KMS-11 (cell line): ENCODE data around the gene DIS3L2.

Experiments used
- H2AFZ ChIP-seq: fragments of 200-600 bp; sonication (generic); 2 replicates; pipeline ENCODE4 v1.6.1; 2016; ENCODE audit warnings: antibody characterized with exemption, mixed run types, low read depth
- H3K27ac ChIP-seq: fragments of 200-600 bp; sonication (generic); 2 replicates; pipeline ENCODE4 v1.6.1; 2016; ENCODE audit warnings: mild to moderate bottlenecking, mixed run types
- H3K27me3 ChIP-seq: fragments of 200-600 bp; sonication (generic); 2 replicates; pipeline ENCODE4 v1.6.1; 2017; ENCODE audit warnings: mild to moderate bottlenecking, low read depth, mixed run types, moderate library complexity; ENCODE audit not compliant: insufficient read depth
- H3K36me3 ChIP-seq: fragments of 200-600 bp; sonication (generic); 2 replicates; pipeline ENCODE4 v1.6.1; 2017; ENCODE audit warnings: mild to moderate bottlenecking, mixed run types; ENCODE audit not compliant: insufficient read depth
- H3K4me1 ChIP-seq: fragments of 200-600 bp; sonication (generic); 2 replicates; pipeline ENCODE4 v1.6.1; 2016; ENCODE audit warnings: mild to moderate bottlenecking, low read depth, mixed run types; ENCODE audit not compliant: poor library complexity, severe bottlenecking
- H3K4me2 ChIP-seq: fragments of 200-600 bp; sonication (generic); 2 replicates; pipeline ENCODE4 v1.7.0; 2016; ENCODE audit warnings: mild to moderate bottlenecking, mixed run types
- H3K4me3 ChIP-seq: fragments of 200-600 bp; sonication (generic); IDR thresholded peaks from 2 replicates; pipeline ENCODE4 v1.6.1; 2017; ENCODE audit warnings: low read depth, low read length, mixed read lengths; ENCODE audit not compliant: insufficient read depth
- H3K79me2 ChIP-seq: fragments of 200-600 bp; sonication (generic); 2 replicates; pipeline ENCODE4 v1.6.1; 2016; ENCODE audit warnings: low read depth, mixed run types; ENCODE audit not compliant: insufficient read depth
- H3K9ac ChIP-seq: fragments of 200-600 bp; sonication (generic); 2 replicates; pipeline ENCODE4 v1.6.1; 2016; ENCODE audit warnings: mild to moderate bottlenecking, mixed run types
- H4K20me1 ChIP-seq: fragments of 200-600 bp; sonication (generic); 2 replicates; pipeline ENCODE4 v1.6.1; 2016; ENCODE audit warnings: mild to moderate bottlenecking, mixed run types; ENCODE audit not compliant: insufficient read depth
- TF ChIP-seq, protein P1 (sequence below): fragments of 200-600 bp; sonication (generic); conservative IDR thresholded peaks from 2 replicates; pipeline ENCODE4 v1.6.1; 2017; ENCODE audit warnings: low read depth, mild to moderate bottlenecking, antibody characterized with exemption, low read length, moderate library complexity, mixed read lengths

Gene DIS3L2

DNA sequence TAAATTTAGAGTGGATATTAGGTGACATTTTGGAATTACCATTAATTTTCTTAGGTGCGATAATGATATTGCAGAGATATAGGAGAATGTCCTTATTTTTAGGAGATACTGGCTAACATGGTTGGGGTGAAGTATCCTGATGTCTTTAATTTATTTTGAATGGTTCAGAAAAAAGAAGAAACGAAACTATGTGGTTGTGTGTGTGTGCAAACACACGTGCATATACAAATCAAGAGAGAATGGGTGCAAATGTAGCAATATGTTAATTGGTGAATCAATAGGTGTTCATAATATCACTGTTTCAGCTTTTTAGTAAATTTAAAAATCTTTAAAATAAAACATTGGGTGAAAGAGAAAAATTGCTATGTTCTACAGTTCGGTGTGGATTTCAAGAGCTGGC is 140.9 kb downstream of the DIS3L2 start:
- Histone ChIP-seq H4K20me1 (no peaks in the 10 kb centered on the region), H2AFZ (no peak overlapping the region), H3K4me3 (no peak overlapping the region), H3K4me1 (peaks cover 28% of the 10 kb centered on the region), H3K27me3 (no peaks in the 10 kb centered on the region), H3K27ac (no peak overlapping the region), H3K36me3 (no peaks in the 10 kb centered on the region), H3K4me2 (no peak overlapping the region), H3K9ac (no peak overlapping the region), H3K79me2 (no peaks in the 10 kb centered on the region)
- TF ChIP-seq, protein P1, sequence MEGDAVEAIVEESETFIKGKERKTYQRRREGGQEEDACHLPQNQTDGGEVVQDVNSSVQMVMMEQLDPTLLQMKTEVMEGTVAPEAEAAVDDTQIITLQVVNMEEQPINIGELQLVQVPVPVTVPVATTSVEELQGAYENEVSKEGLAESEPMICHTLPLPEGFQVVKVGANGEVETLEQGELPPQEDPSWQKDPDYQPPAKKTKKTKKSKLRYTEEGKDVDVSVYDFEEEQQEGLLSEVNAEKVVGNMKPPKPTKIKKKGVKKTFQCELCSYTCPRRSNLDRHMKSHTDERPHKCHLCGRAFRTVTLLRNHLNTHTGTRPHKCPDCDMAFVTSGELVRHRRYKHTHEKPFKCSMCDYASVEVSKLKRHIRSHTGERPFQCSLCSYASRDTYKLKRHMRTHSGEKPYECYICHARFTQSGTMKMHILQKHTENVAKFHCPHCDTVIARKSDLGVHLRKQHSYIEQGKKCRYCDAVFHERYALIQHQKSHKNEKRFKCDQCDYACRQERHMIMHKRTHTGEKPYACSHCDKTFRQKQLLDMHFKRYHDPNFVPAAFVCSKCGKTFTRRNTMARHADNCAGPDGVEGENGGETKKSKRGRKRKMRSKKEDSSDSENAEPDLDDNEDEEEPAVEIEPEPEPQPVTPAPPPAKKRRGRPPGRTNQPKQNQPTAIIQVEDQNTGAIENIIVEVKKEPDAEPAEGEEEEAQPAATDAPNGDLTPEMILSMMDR, result no peak

DNA sequence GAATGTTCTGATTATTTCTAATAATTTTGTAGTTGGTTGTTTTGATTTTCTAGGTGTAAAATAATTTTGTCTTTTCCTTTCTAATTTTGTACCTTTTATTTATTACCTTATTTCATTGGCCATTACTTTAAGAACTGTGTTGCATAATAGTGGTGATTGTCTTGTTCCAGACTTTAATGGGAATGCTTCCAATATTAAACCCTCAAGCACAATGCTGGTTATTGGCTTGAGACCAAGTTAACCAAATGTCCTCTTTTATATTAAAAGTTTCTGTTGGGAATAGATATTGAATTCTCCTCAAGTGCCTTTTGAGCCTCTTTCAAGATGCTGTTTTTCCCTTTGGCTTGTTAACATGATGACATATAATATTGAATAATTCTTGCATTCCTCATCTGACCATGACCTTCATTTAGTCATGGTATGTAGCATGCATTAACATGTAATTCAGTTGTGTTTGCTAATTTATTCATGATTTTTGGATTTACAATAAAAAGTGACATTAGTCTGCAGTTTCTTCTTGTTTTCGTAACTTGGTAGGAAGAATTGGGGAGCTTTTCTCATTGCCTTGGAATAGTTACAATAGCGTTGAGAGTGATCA is 141.7 kb downstream of the DIS3L2 start:
- H3K27me3 ChIP-seq, result no peaks in the 10 kb centered on the region
- H2AFZ ChIP-seq, result no peak overlapping the region
- no peak overlapping the region for H3K9ac ChIP-seq
- no peaks in the 10 kb centered on the region for H4K20me1 ChIP-seq
- no peak overlapping the region for H3K4me3 ChIP-seq
- no peak overlapping the region for H3K4me2 ChIP-seq
- H3K79me2 ChIP-seq, result no peaks in the 10 kb centered on the region
- no peaks in the 10 kb centered on the region for H3K36me3 ChIP-seq
- H3K27ac ChIP-seq, result no peak overlapping the region
- peaks cover 28% of the 10 kb centered on the region for H3K4me1 ChIP-seq
- TF ChIP-seq, protein P1, result no peak

DNA sequence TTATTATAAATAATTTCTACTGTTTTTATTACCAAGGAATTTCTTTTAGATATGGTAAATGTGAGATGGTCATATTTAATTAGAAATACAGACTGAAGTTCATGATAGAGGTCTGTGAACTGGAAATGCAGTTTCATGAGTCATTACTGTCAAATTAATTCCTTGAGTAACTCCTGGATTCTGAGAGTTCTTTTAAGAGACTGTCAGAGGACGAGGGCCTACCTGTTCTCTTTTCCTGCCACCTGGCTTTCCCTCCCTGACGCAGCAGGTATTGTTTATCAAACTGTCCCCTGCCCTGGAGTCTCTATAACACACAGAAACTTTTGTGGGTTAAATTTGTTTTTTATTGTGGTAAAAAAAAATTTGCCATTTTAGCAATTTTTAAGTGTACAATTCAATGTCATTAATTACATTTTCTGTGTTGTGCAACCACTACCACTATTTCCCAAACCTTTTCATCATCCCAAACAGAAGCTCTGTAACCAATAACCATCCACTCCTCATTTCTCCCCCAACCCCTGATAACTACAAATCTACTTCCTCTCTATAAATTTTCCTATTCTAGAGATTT is 142.6 kb downstream of the DIS3L2 start:
- peaks cover 28% of the 10 kb centered on the region for H3K4me1 ChIP-seq
- no peaks in the 10 kb centered on the region for H3K36me3 ChIP-seq
- TF ChIP-seq, protein P1, result no peak
- H2AFZ ChIP-seq, result no peak overlapping the region
- no peaks in the 10 kb centered on the region for H4K20me1 ChIP-seq
- H3K27ac ChIP-seq, result no peak overlapping the region
- no peaks in the 10 kb centered on the region for H3K79me2 ChIP-seq
- no peak overlapping the region for H3K4me3 ChIP-seq
- H3K4me2 ChIP-seq, result peak overlapping the region; percentile 15; the same call in 1 of the 2 replicates
- no peak overlapping the region for H3K9ac ChIP-seq
- H3K27me3 ChIP-seq, result no peaks in the 10 kb centered on the region

DNA sequence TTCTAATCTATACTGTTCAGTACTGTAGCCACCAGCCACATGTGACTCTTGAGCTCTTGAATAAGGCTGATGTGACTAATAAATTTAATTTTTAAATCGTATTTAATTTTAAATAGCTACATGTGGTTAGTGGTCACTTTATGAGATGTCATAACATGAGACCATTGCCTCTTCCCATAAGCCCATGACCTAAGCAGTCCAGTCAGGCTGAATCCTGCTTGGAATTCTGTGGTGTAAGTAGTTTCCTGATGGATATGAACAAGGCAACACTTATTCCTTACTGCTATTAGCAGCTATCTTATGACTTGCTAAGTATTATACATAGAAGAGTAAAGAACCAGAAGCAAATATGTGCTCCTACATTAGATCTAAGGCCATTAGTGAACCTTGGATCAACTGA is 150.0 kb downstream of the DIS3L2 start:
- TF ChIP-seq, protein P1, result no peak
- Histone ChIP-seq H3K4me2 (no peak overlapping the region), H2AFZ (no peak overlapping the region), H4K20me1 (no peaks in the 10 kb centered on the region), H3K4me1 (no peaks in the 10 kb centered on the region), H3K27me3 (no peaks in the 10 kb centered on the region), H3K36me3 (no peaks in the 10 kb centered on the region), H3K4me3 (no peak overlapping the region), H3K9ac (no peak overlapping the region), H3K79me2 (no peaks in the 10 kb centered on the region), H3K27ac (no peak overlapping the region)
